Non-pigmented ciliary epithelial cell (primary cell): Measurements from ENCODE around the gene ATG7.

Source experiments
- DNase-seq: peaks from one replicate; pipeline ENCODE4 v3.0.0-alpha.2; 2010; ENCODE audit warnings: low read depth

The ATG7 gene

GRCh38 chr3:11271986-11272904, at the start of gene ATG7:
Gene ATG7, plus strand, starts transcription at chr3:11272397. Its CDS starts 26,299 bp downstream, at chr3:11298696.
- peak; percentile 78 for DNase-seq

DNA sequence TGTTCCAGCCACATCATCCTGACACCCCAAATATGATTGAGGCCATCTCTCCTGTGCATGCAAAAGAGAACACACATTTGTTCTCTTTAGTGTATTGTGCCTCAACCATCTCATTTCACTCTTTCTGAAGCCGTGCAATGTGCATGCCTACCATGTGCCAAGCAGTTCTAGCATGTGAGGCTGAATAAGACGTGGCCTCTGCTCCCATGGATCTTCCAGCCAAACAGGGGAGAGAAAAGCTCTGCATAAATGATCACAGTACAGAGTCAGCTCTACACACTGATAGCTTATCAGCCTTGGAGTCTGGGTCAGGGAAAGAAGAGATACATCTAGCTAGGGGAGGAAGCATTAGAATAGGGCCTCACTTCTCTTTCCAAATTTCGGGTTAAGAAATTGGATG, 48.2 kb upstream of the ATG7 start:
- DNase-seq = no peak

DNA sequence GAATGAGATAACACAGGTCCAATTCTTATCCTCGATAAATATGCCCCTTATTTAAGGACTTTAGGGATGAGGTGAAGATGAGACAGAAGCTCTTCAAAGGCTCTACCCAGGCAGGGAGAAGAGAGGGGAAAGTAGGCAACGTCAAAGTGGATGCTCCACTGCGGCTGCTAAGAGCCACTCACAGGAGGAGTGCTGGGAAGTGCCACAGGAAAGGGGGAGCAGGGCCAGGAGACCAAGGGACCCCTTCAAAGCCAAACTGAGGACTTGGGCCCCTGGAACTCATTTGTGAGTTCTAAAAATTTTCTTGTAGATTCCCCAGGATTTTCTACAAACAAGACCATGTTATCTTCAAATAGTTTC, 47.3 kb upstream of the ATG7 start:
- no peak for DNase-seq

DNA sequence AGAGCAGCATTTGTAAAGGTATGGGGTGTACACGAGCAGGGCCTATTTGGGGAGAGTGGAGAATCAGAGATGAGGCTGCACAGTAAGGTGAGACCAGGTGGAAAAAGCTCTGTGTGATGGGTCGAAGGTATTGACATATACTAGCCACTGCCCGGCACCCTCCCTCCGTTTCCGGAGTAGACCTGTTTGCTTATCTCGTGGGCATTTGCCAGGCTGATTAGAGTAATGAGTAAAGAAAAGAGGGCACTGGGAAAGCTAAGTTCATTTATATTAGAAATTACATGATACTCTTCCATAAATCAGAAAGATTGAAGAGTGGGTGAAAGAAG, 46.2 kb upstream of the ATG7 start:
- no peak for DNase-seq

DNA sequence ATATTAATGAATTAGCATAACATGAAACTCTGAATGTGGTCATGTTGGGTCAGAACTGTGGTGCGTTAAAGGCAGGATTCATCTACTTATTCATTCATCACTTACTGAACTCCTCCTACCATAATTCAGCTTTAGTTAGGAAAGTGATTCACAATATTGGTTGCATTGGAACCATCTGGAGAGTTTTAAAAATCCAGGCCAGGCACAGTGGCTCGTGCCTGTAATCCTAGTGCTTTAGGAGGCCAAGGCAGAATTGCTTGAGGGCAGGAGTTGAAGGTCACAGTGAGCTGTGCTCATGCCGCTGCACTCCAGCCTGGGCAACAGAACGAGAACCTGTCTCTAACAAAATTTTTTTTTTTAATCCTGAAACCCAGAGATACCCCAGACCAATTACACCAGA, 44.2 kb upstream of the ATG7 start:
- no peak for DNase-seq

DNA sequence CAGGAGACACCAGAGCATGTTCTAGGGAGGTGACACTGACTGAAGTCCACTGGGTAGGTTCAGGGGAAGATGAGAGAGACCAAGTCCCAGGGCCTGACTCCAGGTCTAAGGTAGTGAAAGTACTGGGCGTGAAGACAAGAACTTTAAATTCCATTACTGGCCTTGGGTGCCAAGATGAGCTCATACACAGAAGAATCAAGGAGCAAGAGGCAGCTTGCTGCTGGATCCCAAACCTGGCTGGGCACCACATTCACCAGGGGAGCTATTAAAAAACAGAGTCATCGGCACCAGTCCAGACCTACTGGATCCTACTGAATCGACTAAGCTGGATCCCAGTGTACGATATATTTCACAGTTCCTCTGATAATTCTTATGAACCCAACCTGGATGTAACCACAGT, 42.1 kb upstream of the ATG7 start:
- DNase-seq = no peak

DNA sequence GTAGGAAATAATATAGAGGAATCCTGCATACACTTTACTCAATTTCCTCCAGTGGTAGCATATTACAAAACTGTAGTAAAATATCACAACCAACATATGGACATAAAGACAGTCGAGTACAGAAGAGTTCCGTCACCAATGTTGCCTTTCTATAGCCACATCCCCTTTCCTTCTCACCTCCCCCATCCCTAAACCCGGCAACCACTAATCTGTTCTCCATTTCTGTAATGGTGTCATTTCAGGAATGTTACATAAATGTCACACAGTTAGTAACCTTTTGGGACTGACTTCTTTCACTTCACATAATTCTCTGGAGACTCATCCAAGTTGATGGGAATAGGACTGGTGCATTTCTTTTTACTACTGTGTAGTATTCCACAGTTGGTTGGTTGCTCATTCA, 41.4 kb upstream of the ATG7 start:
- DNase-seq = no peak

DNA sequence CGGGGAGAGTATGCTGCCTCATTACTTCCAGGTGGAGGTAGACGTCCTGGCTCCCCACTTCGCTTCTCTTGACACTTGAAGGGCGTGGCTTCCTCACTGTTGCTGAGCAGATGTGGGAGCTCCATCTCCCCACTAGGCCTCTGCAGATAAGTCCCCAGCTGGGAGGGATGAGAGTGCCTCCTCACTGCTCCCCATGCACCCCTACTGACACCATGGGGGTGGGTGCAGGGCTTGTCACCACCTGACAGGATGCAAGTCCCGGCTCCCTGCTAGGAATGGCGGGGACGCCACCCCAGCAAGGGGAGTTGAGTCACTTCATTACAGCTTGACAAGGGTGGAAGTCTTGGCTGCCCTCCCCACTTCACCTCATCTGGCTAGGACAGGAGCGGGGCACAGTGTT, 36.8 kb upstream of the ATG7 start:
- DNase-seq = no peak

- DNase-seq = no peak
Observed at GRCh38 chr3:11236588-11237461, 35.4 kb upstream of the ATG7 start.

GRCh38 chr3:11238060-11238459, 34.1 kb upstream of the ATG7 start:
- DNase-seq = peak; percentile 88

GRCh38 chr3:11238880-11239279, 33.3 kb upstream of the ATG7 start:
- DNase-seq = peak; percentile 93

GRCh38 chr3:11239796-11240195, 32.4 kb upstream of the ATG7 start:
- DNase-seq = no peak

- no peak for DNase-seq
Observed at GRCh38 chr3:11240496-11240895, 31.7 kb upstream of the ATG7 start.

GRCh38 chr3:11244121-11244677, 28.0 kb upstream of the ATG7 start:
- no peak for DNase-seq

- no peak for DNase-seq
Observed at GRCh38 chr3:11245276-11245675, 26.9 kb upstream of the ATG7 start.

- DNase-seq = no peak
Observed at GRCh38 chr3:11245827-11246662, 26.2 kb upstream of the ATG7 start.

GRCh38 chr3:11246663-11246970, 25.6 kb upstream of the ATG7 start:
- no peak for DNase-seq

- DNase-seq = no peak
Observed at GRCh38 chr3:11247362-11247761, 24.8 kb upstream of the ATG7 start.

GRCh38 chr3:11248596-11248995, 23.6 kb upstream of the ATG7 start:
- no peak for DNase-seq

GRCh38 chr3:11250902-11251806, 21.0 kb upstream of the ATG7 start:
- DNase-seq = no peak

- DNase-seq = no peak
Observed at GRCh38 chr3:11251807-11252176, 20.4 kb upstream of the ATG7 start.
